Type B pancreatic cell (in vitro differentiated cells): ENCODE data around the gene USP44. TPM values are rescaled to one million over a fixed set of nuclear protein-coding genes. Genes with fewer than 3 reads are reported as not detected.
"Not testable (repeated sequence)": the region's sequence is repeated elsewhere in the genome, so short reads cannot be mapped to it uniquely, and the experiment has no call there.

Source experiments
- DNase-seq: peaks from one replicate; pipeline ENCODE4 v3.0.0; 2021; ENCODE audit warnings: mixed read lengths; ENCODE audit not compliant: unreplicated experiment; ENCODE audit errors: extremely low spot score
- H3K27ac Mint-ChIP-seq: 2 replicates; pipeline ENCODE4 v1.8.0; 2021; ENCODE audit warnings: mild to moderate bottlenecking, mixed read lengths
- H3K27me3 Mint-ChIP-seq: 2 replicates; pipeline ENCODE4 v1.8.0; 2021; ENCODE audit warnings: mixed read lengths
- H3K36me3 Mint-ChIP-seq: 2 replicates; pipeline ENCODE4 v1.8.0; 2021; ENCODE audit warnings: mixed read lengths
- H3K4me1 Mint-ChIP-seq: one replicate; pipeline ENCODE4 v1.8.0; 2021; ENCODE audit warnings: mixed read lengths; ENCODE audit not compliant: unreplicated experiment
- H3K4me3 Mint-ChIP-seq: 2 replicates; pipeline ENCODE4 v1.8.0; 2021; ENCODE audit warnings: mild to moderate bottlenecking, mixed read lengths
- H3K9me3 Mint-ChIP-seq: 2 replicates; pipeline ENCODE4 v1.8.0; 2021; ENCODE audit warnings: mixed read lengths
- total RNA-seq: library from RNA; stranded (reverse); gene quantifications from 2 replicates; pipeline ENCODE4 v1.2.1, GENCODE V29; 2021; ENCODE audit warnings: low replicate concordance
- TF ChIP-seq, protein P1 (sequence below): fragments of 200-600 bp; sonication (generic); conservative IDR thresholded peaks from 2 replicates; pipeline ENCODE4 v1.5.0; 2021; ENCODE audit warnings: antibody characterized with exemption, mild to moderate bottlenecking

Gene USP44
- total RNA-seq, 1 donor from 2014 or later: 0.80 TPM

DNA sequence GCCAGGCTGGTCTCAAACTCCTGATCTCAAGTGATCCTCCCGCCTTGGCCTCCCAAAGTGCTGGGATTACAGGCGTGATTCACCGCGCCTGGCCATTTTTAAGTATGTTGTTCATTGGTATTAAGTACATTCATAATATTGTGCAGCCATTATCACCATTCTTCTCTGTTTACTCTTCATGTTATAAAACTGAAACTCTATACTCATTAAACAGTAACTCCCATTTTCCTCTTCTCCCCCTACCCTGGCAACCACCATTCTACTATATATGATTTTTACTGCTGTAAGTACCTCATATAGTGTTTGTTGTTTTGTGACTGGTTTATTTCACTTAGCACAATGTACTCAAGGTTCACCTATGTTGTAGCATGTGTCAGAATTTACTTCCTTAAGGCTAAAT lies 54.2 kb downstream of the USP44 start:
- H3K4me3 Mint-ChIP-seq: no peak overlapping the region

DNA sequence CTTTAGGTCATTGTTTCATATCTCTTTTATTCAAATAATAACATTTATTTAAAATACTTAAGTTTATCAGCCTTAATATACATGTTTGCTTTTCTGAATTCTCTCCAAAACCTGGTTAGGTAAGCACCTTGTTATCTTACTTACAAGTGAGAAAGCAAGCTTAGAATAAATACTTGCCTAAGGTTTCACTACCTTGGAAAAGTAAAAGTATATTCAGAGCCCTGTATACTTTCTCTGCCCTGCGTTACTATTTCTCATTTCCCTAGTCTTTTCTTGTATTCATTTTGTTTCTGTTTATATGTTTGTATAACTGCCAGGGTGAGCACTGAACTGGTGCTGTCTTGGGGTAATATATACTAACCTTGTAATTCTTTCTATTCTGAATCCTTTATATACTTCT lies 55.8 kb downstream of the USP44 start:
- no peak for DNase-seq
- no peak overlapping the region for H3K4me3 Mint-ChIP-seq
- TF ChIP-seq, protein P1, sequence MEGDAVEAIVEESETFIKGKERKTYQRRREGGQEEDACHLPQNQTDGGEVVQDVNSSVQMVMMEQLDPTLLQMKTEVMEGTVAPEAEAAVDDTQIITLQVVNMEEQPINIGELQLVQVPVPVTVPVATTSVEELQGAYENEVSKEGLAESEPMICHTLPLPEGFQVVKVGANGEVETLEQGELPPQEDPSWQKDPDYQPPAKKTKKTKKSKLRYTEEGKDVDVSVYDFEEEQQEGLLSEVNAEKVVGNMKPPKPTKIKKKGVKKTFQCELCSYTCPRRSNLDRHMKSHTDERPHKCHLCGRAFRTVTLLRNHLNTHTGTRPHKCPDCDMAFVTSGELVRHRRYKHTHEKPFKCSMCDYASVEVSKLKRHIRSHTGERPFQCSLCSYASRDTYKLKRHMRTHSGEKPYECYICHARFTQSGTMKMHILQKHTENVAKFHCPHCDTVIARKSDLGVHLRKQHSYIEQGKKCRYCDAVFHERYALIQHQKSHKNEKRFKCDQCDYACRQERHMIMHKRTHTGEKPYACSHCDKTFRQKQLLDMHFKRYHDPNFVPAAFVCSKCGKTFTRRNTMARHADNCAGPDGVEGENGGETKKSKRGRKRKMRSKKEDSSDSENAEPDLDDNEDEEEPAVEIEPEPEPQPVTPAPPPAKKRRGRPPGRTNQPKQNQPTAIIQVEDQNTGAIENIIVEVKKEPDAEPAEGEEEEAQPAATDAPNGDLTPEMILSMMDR: no peak
- H3K4me1 Mint-ChIP-seq: no peaks in the 10 kb centered on the region
- no peaks in the 10 kb centered on the region for H3K9me3 Mint-ChIP-seq
- H3K36me3 Mint-ChIP-seq: peaks cover 62% of the 10 kb centered on the region
- no peaks in the 10 kb centered on the region for H3K27me3 Mint-ChIP-seq
- H3K27ac Mint-ChIP-seq: no peak overlapping the region

More for the DNA sequence above, 54.2 kb downstream of the USP44 start:
- H3K4me1 Mint-ChIP-seq: no peaks in the 10 kb centered on the region
- no peaks in the 10 kb centered on the region for H3K9me3 Mint-ChIP-seq
- peaks cover 59% of the 10 kb centered on the region for H3K36me3 Mint-ChIP-seq
- TF ChIP-seq, protein P1: no peak
- DNase-seq: no peak
- H3K27me3 Mint-ChIP-seq: no peaks in the 10 kb centered on the region
- H3K27ac Mint-ChIP-seq: no peak overlapping the region

DNA sequence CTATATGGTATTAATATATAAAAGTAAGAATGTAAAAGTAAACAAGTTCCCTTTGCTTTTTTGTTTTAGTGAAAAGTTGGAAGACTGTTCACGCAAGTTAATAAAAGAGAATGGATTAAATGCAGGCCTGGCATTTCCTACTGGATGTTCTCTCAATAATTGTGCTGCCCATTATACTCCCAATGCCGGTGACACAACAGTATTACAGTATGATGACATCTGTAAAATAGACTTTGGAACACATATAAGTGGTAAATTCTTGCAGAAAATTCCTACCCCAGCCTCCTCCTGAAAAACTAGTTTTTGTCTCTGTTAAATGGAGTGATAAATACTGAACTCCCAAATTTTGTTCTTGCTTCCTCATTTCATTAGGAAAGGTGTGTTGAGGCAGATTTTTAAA lies 56.4 kb downstream of the USP44 start:
- Mint-ChIP-seq H3K36me3 (peaks cover 57% of the 10 kb centered on the region), H3K27me3 (no peaks in the 10 kb centered on the region), H3K4me3 (no peak overlapping the region), H3K4me1 (no peaks in the 10 kb centered on the region), H3K9me3 (no peaks in the 10 kb centered on the region), H3K27ac (no peak overlapping the region)
- no peak for DNase-seq
- TF ChIP-seq, protein P1: no peak

DNA sequence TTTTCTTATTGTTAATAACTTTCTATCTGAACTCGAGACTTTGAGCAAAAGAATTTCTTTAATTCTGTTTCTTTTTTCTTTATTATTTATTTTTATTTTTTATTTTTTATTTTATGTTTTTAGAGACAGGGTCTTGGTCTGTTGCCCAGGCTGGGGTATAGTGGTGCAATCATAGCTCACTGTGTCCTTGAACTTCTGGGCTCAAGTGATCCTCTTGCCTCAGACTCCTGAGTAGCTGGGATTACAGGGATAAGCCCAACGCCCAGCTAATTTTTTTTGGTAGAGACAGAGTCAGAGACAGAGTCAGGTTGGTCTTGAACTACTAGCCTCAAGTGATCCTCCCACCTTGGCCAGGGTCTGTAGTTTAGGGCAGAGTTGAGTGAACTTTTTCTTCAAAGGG lies 58.8 kb downstream of the USP44 start:
- no peak for DNase-seq
- no peak overlapping the region for H3K4me3 Mint-ChIP-seq
- no peak overlapping the region for H3K27ac Mint-ChIP-seq
- no peaks in the 10 kb centered on the region for H3K27me3 Mint-ChIP-seq
- no peaks in the 10 kb centered on the region for H3K9me3 Mint-ChIP-seq
- H3K36me3 Mint-ChIP-seq: peaks cover 39% of the 10 kb centered on the region
- TF ChIP-seq, protein P1: no peak
- no peaks in the 10 kb centered on the region for H3K4me1 Mint-ChIP-seq

DNA sequence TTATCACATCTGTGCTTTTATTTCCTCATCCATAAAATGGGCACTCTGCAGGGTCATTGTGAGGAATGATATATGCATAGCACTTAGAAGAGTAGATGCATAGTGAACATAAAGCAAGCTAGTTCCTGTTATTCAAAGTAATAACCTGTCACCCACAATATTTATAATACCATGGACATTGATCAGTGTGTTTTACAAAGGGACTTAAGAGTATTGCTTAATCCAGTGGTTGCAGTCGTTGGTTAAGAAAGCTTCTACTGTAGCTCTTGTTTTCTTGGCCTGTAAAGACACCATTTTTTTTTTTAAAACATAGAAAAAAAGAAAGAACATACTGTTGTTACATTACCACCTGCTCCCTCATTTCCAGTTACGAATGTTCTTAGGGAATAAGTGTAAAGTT lies 64.3 kb downstream of the USP44 start:
- TF ChIP-seq, protein P1: no peak
- no peaks in the 10 kb centered on the region for H3K4me1 Mint-ChIP-seq
- DNase-seq: no peak
- H3K27me3 Mint-ChIP-seq: no peaks in the 10 kb centered on the region
- no peak overlapping the region for H3K4me3 Mint-ChIP-seq
- H3K36me3 Mint-ChIP-seq: peaks cover 28% of the 10 kb centered on the region
- H3K27ac Mint-ChIP-seq: no peak overlapping the region
- no peaks in the 10 kb centered on the region for H3K9me3 Mint-ChIP-seq

DNA sequence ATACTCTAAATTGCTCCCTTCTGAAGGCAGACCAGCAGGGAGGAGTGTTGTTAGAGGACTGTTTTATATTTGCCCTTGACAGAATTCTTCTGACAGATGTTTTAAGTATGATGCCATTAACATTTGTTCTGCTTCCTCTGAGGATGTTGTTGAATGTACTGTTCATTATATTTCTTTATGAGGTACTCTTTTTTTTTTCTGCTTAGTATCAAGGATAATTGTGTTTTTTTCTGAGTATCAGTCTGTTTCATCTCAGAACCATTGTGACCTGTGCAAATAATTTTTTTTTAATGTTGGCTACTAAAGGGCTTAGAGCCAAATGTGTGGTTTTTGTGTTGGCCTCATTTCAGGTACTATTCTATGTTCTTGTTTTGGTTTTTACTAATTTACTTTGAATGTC lies 66.8 kb downstream of the USP44 start:
- Mint-ChIP-seq H3K36me3 (peaks cover 36% of the 10 kb centered on the region), H3K4me3 (no peak overlapping the region), H3K9me3 (no peaks in the 10 kb centered on the region), H3K4me1 (peaks cover 8% of the 10 kb centered on the region), H3K27ac (no peak overlapping the region), H3K27me3 (no peaks in the 10 kb centered on the region)
- TF ChIP-seq, protein P1: no peak
- DNase-seq: no peak

DNA sequence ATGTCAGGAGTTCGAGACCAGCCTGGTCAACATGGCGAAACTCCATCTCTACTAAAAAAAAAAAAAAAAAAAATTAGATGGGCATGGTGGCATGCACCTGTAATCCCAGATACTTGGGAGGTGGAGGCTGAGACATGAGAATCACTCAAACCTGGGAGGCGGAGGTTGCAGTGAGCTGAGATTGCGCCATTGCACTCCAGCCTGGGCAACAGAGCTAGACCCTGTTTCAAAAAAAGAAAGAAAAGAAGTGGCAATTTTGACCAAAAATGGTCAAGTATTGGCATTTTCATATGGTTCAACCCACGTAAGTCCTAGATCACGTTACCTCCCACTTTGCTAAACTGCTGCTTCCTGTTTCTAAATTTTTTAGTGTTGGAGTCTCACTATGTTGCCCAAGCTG lies 68.7 kb downstream of the USP44 start:
- H3K4me1 Mint-ChIP-seq: peaks cover 14% of the 10 kb centered on the region
- H3K4me3 Mint-ChIP-seq, H3K9me3 Mint-ChIP-seq, H3K27ac Mint-ChIP-seq, H3K27me3 Mint-ChIP-seq, DNase-seq: not testable (repeated sequence)
- H3K36me3 Mint-ChIP-seq: peaks cover 44% of the 10 kb centered on the region
